ENCODE results near the gene SPATA2L.
"Not testable (repeated sequence)": the region's sequence is repeated elsewhere in the genome, so short reads cannot be mapped to it uniquely, and the experiment has no call there.

Gene SPATA2L

GRCh38 chr16:89669755-89670154, 31.8 kb downstream of the SPATA2L start:
- no peaks in the 10 kb centered on the region for H3K27me3 Mint-ChIP-seq
- peaks cover 23% of the 10 kb centered on the region for H3K4me1 Mint-ChIP-seq (ENCODE audit: low read depth)
- no peak overlapping the region for H3K4me3 Mint-ChIP-seq
- H3K36me3 Mint-ChIP-seq (ENCODE audit: low read depth), result peaks cover 18% of the 10 kb centered on the region
- peaks cover 2% of the 10 kb centered on the region for H3K9me3 Mint-ChIP-seq
- DNase-seq, result no peak
- H3K27ac Mint-ChIP-seq, result no peak overlapping the region

GRCh38 chr16:89668790-89669158, 32.7 kb downstream of the SPATA2L start:
- Mint-ChIP-seq H3K27ac (no peak overlapping the region), H3K9me3 (peaks cover 2% of the 10 kb centered on the region), H3K36me3 (ENCODE audit: low read depth) (peaks cover 26% of the 10 kb centered on the region), H3K4me1 (ENCODE audit: low read depth) (peaks cover 23% of the 10 kb centered on the region), H3K4me3 (no peak overlapping the region), H3K27me3 (no peaks in the 10 kb centered on the region)
- DNase-seq, result no peak

GRCh38 chr16:89667633-89668032, 33.9 kb downstream of the SPATA2L start:
- no peak overlapping the region for H3K27ac Mint-ChIP-seq

GRCh38 chr16:89667000-89667399, 34.5 kb downstream of the SPATA2L start:
- Mint-ChIP-seq H3K36me3 (ENCODE audit: low read depth) (peaks cover 41% of the 10 kb centered on the region), H3K4me1 (ENCODE audit: low read depth) (peaks cover 23% of the 10 kb centered on the region)
- H3K27me3 Mint-ChIP-seq, H3K27ac Mint-ChIP-seq, H3K4me3 Mint-ChIP-seq, DNase-seq, H3K9me3 Mint-ChIP-seq: not testable (repeated sequence)

More at GRCh38 chr16:89667633-89668032, 33.9 kb downstream of the SPATA2L start:
- Mint-ChIP-seq H3K4me3 (no peak overlapping the region), H3K9me3 (peaks cover 2% of the 10 kb centered on the region), H3K36me3 (ENCODE audit: low read depth) (peaks cover 37% of the 10 kb centered on the region), H3K27me3 (no peaks in the 10 kb centered on the region), H3K4me1 (ENCODE audit: low read depth) (peaks cover 23% of the 10 kb centered on the region)
- DNase-seq, result no peak

GRCh38 chr16:89664238-89664637, 37.3 kb downstream of the SPATA2L start:
- not testable (repeated sequence) for H3K27me3 Mint-ChIP-seq

GRCh38 chr16:89661215-89661614, 40.3 kb downstream of the SPATA2L start:
- no peak for DNase-seq
- no peaks in the 10 kb centered on the region for H3K27me3 Mint-ChIP-seq
- no peak overlapping the region for H3K27ac Mint-ChIP-seq
- no peaks in the 10 kb centered on the region for H3K9me3 Mint-ChIP-seq
- peaks cover 73% of the 10 kb centered on the region for H3K36me3 Mint-ChIP-seq (ENCODE audit: low read depth)
- H3K4me1 Mint-ChIP-seq (ENCODE audit: low read depth), result peaks cover 20% of the 10 kb centered on the region
- no peak overlapping the region for H3K4me3 Mint-ChIP-seq

More at GRCh38 chr16:89664238-89664637, 37.3 kb downstream of the SPATA2L start:
- not testable (repeated sequence) for H3K4me3 Mint-ChIP-seq, H3K9me3 Mint-ChIP-seq, H3K27ac Mint-ChIP-seq, DNase-seq
- Mint-ChIP-seq H3K36me3 (ENCODE audit: low read depth) (peaks cover 65% of the 10 kb centered on the region), H3K4me1 (ENCODE audit: low read depth) (peaks cover 18% of the 10 kb centered on the region)

GRCh38 chr16:89660146-89660545, 41.4 kb downstream of the SPATA2L start:
- Mint-ChIP-seq H3K4me1 (ENCODE audit: low read depth) (peaks cover 30% of the 10 kb centered on the region), H3K36me3 (ENCODE audit: low read depth) (peaks cover 76% of the 10 kb centered on the region), H3K4me3 (peak overlapping the region; percentile 91), H3K9me3 (no peaks in the 10 kb centered on the region), H3K27ac (no peak overlapping the region), H3K27me3 (no peaks in the 10 kb centered on the region)
- no peak for DNase-seq

GRCh38 chr16:89658221-89658879, 43.2 kb downstream of the SPATA2L start:
- no peak for DNase-seq
- Mint-ChIP-seq H3K9me3 (no peaks in the 10 kb centered on the region), H3K36me3 (ENCODE audit: low read depth) (peaks cover 70% of the 10 kb centered on the region), H3K4me1 (ENCODE audit: low read depth) (peaks cover 41% of the 10 kb centered on the region), H3K4me3 (peak overlapping the region; percentile 91), H3K27me3 (no peaks in the 10 kb centered on the region), H3K27ac (peak overlapping the region; percentile 90)

- no peaks in the 10 kb centered on the region for H3K9me3 Mint-ChIP-seq
These were observed 43.9 kb downstream of the SPATA2L start, which contains the start of the genes CHMP1A and SPATA33 for GRCh38 chr16:89657442-89658220. TSS of gene CHMP1A (minus strand) at chr16:89657708. CDS start at chr16:89657588, 120 bp downstream. TSS of gene SPATA33 (plus strand) at chr16:89657836. CDS start at chr16:89657912, 76 bp downstream.

GRCh38 chr16:89656435-89657121, 44.9 kb downstream of the SPATA2L start:
- H3K27ac Mint-ChIP-seq, result peak overlapping the region; percentile 90
- H3K4me3 Mint-ChIP-seq, result peak overlapping the region; percentile 91
- peaks cover 59% of the 10 kb centered on the region for H3K36me3 Mint-ChIP-seq (ENCODE audit: low read depth)
- H3K9me3 Mint-ChIP-seq, result no peaks in the 10 kb centered on the region
- H3K4me1 Mint-ChIP-seq (ENCODE audit: low read depth), result peaks cover 41% of the 10 kb centered on the region
- no peak for DNase-seq
- no peaks in the 10 kb centered on the region for H3K27me3 Mint-ChIP-seq

More at GRCh38 chr16:89657442-89658220, 43.9 kb downstream of the SPATA2L start, which contains the start of the genes CHMP1A and SPATA33:
- Mint-ChIP-seq H3K36me3 (ENCODE audit: low read depth) (peaks cover 65% of the 10 kb centered on the region), H3K27me3 (no peaks in the 10 kb centered on the region), H3K27ac (peak within 1 kb of the TSS; percentile 90), H3K4me1 (ENCODE audit: low read depth) (peaks cover 41% of the 10 kb centered on the region), H3K4me3 (peak within 1 kb of the TSS; percentile 91)
- peak; percentile 97 for DNase-seq

- Mint-ChIP-seq H3K27me3 (no peaks in the 10 kb centered on the region), H3K4me3 (peak overlapping the region; percentile 91), H3K27ac (peak overlapping the region; percentile 90), H3K4me1 (ENCODE audit: low read depth) (peaks cover 38% of the 10 kb centered on the region), H3K9me3 (no peaks in the 10 kb centered on the region), H3K36me3 (ENCODE audit: low read depth) (peaks cover 59% of the 10 kb centered on the region)
- DNase-seq, result no peak
These were observed 46.4 kb downstream of the SPATA2L start for GRCh38 chr16:89655062-89655643.

- H3K4me3 Mint-ChIP-seq, result no peak overlapping the region
- H3K27ac Mint-ChIP-seq, result peak overlapping the region; percentile 69
- no peaks in the 10 kb centered on the region for H3K9me3 Mint-ChIP-seq
- peaks cover 60% of the 10 kb centered on the region for H3K36me3 Mint-ChIP-seq (ENCODE audit: low read depth)
- H3K4me1 Mint-ChIP-seq (ENCODE audit: low read depth), result peaks cover 30% of the 10 kb centered on the region
- DNase-seq, result no peak
- H3K27me3 Mint-ChIP-seq, result no peaks in the 10 kb centered on the region
These were observed 47.7 kb downstream of the SPATA2L start for GRCh38 chr16:89653656-89654295.

- Mint-ChIP-seq H3K9me3 (no peaks in the 10 kb centered on the region), H3K4me3 (no peak overlapping the region), H3K4me1 (ENCODE audit: low read depth) (peaks cover 24% of the 10 kb centered on the region), H3K27me3 (no peaks in the 10 kb centered on the region), H3K27ac (no peak overlapping the region), H3K36me3 (ENCODE audit: low read depth) (peaks cover 60% of the 10 kb centered on the region)
- DNase-seq, result no peak
These were observed 49.9 kb downstream of the SPATA2L start for GRCh38 chr16:89651584-89651983.

- DNase-seq, result no peak
- Mint-ChIP-seq H3K27ac (no peak overlapping the region), H3K4me1 (ENCODE audit: low read depth) (no peaks in the 10 kb centered on the region), H3K9me3 (no peaks in the 10 kb centered on the region), H3K27me3 (no peaks in the 10 kb centered on the region), H3K4me3 (no peak overlapping the region), H3K36me3 (ENCODE audit: low read depth) (peaks cover 56% of the 10 kb centered on the region)
These were observed 54.6 kb downstream of the SPATA2L start for GRCh38 chr16:89646906-89647305.

Measured in activated T-cell treated with anti-CD3 and anti-CD28 coated beads, Interleukin-2, amount 50 U/mL, for 24 hours (primary cell).